NT2/D1 (cell line): Measurements from ENCODE around the gene PIR.

ENCODE experiments used
- DNase-seq: peaks from one replicate; pipeline ENCODE4 v3.0.0-alpha.2; 2011; ENCODE audit warnings: low read depth, low spot score
- H3K27me3 ChIP-seq: 2 replicates; pipeline ENCODE4 v1.6.0; 2011; ENCODE audit warnings: mild to moderate bottlenecking; ENCODE audit not compliant: insufficient read length, insufficient read depth
- H3K36me3 ChIP-seq: 2 replicates; pipeline ENCODE4 v1.6.1; 2011; ENCODE audit warnings: mild to moderate bottlenecking, low read length, mixed read lengths; ENCODE audit not compliant: insufficient read depth, insufficient read length
- H3K4me1 ChIP-seq: 2 replicates; pipeline ENCODE4 v1.5.1; 2011; ENCODE audit not compliant: insufficient read depth, insufficient read length
- H3K4me3 ChIP-seq: 2 replicates; pipeline ENCODE4 v1.5.1; 2011; ENCODE audit warnings: low read depth; ENCODE audit not compliant: insufficient read length
- H3K9ac ChIP-seq: 2 replicates; pipeline ENCODE4 v1.6.0; 2011; ENCODE audit warnings: low read depth; ENCODE audit not compliant: insufficient read length
- H3K9me3 ChIP-seq: 2 replicates; pipeline ENCODE4 v1.5.1; 2011; ENCODE audit warnings: mild to moderate bottlenecking, low read length; ENCODE audit not compliant: insufficient read depth
- SUZ12 ChIP-seq: IDR thresholded peaks from 2 replicates; pipeline ENCODE4 v1.6.1; 2011; ENCODE audit not compliant: insufficient read length, insufficient read depth; ENCODE audit errors: extremely low read depth
- YY1 ChIP-seq: IDR thresholded peaks from 2 replicates; pipeline ENCODE4 v1.6.1; 2011; ENCODE audit not compliant: insufficient read length, insufficient read depth
- ZNF274 ChIP-seq: IDR thresholded peaks from 2 replicates; pipeline ENCODE4 v1.6.1; 2011; ENCODE audit warnings: mild to moderate bottlenecking, low read depth, low read length

The PIR gene

GRCh38 chrX:15401378-15401777, 91.8 kb downstream of the PIR start:
- Histone ChIP-seq H3K9ac (no peak overlapping the region), H3K4me1 (peaks cover 2% of the 10 kb centered on the region), H3K36me3 (peaks cover 2% of the 10 kb centered on the region), H3K27me3 (no peaks in the 10 kb centered on the region), H3K4me3 (no peak overlapping the region), H3K9me3 (no peaks in the 10 kb centered on the region; the same call in 1 of the 2 replicates)
- TF ChIP-seq YY1 (no peak), ZNF274 (no peak), SUZ12 (no peak)
- DNase-seq: no peak

GRCh38 chrX:15399962-15400391, 93.2 kb downstream of the PIR start:
- TF ChIP-seq YY1: no peak
- TF ChIP-seq SUZ12: no peak
- no peak for TF ChIP-seq ZNF274
- no peak for DNase-seq
- H3K9ac ChIP-seq: no peak overlapping the region
- H3K4me1 ChIP-seq: peaks cover 2% of the 10 kb centered on the region
- H3K9me3 ChIP-seq: no peaks in the 10 kb centered on the region; the same call in 1 of the 2 replicates
- H3K27me3 ChIP-seq: no peaks in the 10 kb centered on the region
- H3K36me3 ChIP-seq: peaks cover 8% of the 10 kb centered on the region
- H3K4me3 ChIP-seq: no peak overlapping the region

GRCh38 chrX:15398874-15399273, 94.3 kb downstream of the PIR start:
- H3K36me3 ChIP-seq: peaks cover 7% of the 10 kb centered on the region
- H3K9me3 ChIP-seq: no peaks in the 10 kb centered on the region; the same call in 1 of the 2 replicates
- H3K4me3 ChIP-seq: no peak overlapping the region
- TF ChIP-seq YY1: no peak
- TF ChIP-seq ZNF274: no peak
- TF ChIP-seq SUZ12: no peak
- no peak for DNase-seq
- H3K27me3 ChIP-seq: no peaks in the 10 kb centered on the region
- no peaks in the 10 kb centered on the region for H3K4me1 ChIP-seq
- no peak overlapping the region for H3K9ac ChIP-seq

- DNase-seq: no peak
- Histone ChIP-seq H3K4me3 (no peak overlapping the region), H3K9ac (no peak overlapping the region), H3K4me1 (no peaks in the 10 kb centered on the region), H3K27me3 (no peaks in the 10 kb centered on the region), H3K9me3 (no peaks in the 10 kb centered on the region; the same call in 1 of the 2 replicates), H3K36me3 (peaks cover 7% of the 10 kb centered on the region)
- TF ChIP-seq YY1 (no peak), ZNF274 (no peak), SUZ12 (no peak)
These were observed 97.3 kb downstream of the PIR start for GRCh38 chrX:15395789-15396188.

- H3K4me3 ChIP-seq: no peak overlapping the region
- H3K9ac ChIP-seq: no peak overlapping the region
- no peaks in the 10 kb centered on the region for H3K27me3 ChIP-seq
- no peaks in the 10 kb centered on the region for H3K9me3 ChIP-seq
- peaks cover 11% of the 10 kb centered on the region for H3K36me3 ChIP-seq
- TF ChIP-seq ZNF274 (no peak), YY1 (no peak), SUZ12 (no peak)
- no peaks in the 10 kb centered on the region for H3K4me1 ChIP-seq
- no peak for DNase-seq
These were observed 101.3 kb downstream of the PIR start for GRCh38 chrX:15391850-15392249.

- no peak within 1 kb of the TSS for H3K9ac ChIP-seq
- TF ChIP-seq SUZ12: no peak
- no peak for TF ChIP-seq ZNF274
- TF ChIP-seq YY1: no peak
- no peaks in the 10 kb centered on the region for H3K4me1 ChIP-seq
- peaks cover 3% of the 10 kb centered on the region for H3K36me3 ChIP-seq
- no peaks in the 10 kb centered on the region for H3K9me3 ChIP-seq
- no peak within 1 kb of the TSS for H3K4me3 ChIP-seq
- DNase-seq: no peak
- H3K27me3 ChIP-seq: no peaks in the 10 kb centered on the region
These were observed 108.8 kb downstream of the PIR start, which contains the start of gene VEGFD for GRCh38 chrX:15384304-15384703. Gene VEGFD, minus strand, starts transcription at chrX:15384413. Its CDS starts 467 bp downstream, at chrX:15383946.

- H3K36me3 ChIP-seq: no peaks in the 10 kb centered on the region
- DNase-seq: no peak
- TF ChIP-seq ZNF274 (no peak), SUZ12 (no peak), YY1 (no peak)
- H3K9ac ChIP-seq: no peak overlapping the region
- no peak overlapping the region for H3K4me3 ChIP-seq
- no peaks in the 10 kb centered on the region for H3K9me3 ChIP-seq
- H3K4me1 ChIP-seq: no peaks in the 10 kb centered on the region
- H3K27me3 ChIP-seq: no peaks in the 10 kb centered on the region
These were observed 110.3 kb downstream of the PIR start for GRCh38 chrX:15382813-15383212.

- H3K9ac ChIP-seq: no peak overlapping the region
These were observed 116.2 kb downstream of the PIR start for GRCh38 chrX:15376956-15377355.

More at GRCh38 chrX:15376956-15377355, 116.2 kb downstream of the PIR start:
- no peaks in the 10 kb centered on the region for H3K9me3 ChIP-seq
- peaks cover 3% of the 10 kb centered on the region for H3K4me1 ChIP-seq
- no peak for TF ChIP-seq YY1
- no peak for TF ChIP-seq ZNF274
- no peak for TF ChIP-seq SUZ12
- H3K27me3 ChIP-seq: no peaks in the 10 kb centered on the region
- DNase-seq: no peak
- no peak overlapping the region for H3K4me3 ChIP-seq
- no peaks in the 10 kb centered on the region for H3K36me3 ChIP-seq
